ENCODE results near the gene PTGR1.
"Not testable (repeated sequence)": the region's sequence is repeated elsewhere in the genome, so short reads cannot be mapped to it uniquely, and the experiment has no call there.

DNA sequence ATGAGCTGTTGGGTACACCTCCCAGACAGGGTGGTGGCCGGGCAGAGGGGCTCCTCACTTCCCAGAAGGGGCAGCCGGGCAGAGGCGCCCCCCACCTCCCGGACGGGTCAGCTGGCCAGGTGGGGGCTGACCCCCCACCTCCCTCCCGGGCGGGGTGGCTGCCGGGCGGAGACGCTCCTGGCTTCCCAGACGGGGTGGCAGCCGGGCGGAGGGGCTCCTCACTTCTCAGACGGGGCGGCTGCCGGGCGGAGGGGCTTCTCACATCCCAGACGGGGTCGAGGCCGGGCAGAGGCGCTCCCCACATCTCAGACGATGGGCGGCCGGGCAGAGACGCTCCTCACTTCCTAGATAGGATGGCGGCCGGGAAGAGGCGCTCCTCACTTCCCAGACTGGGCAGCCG lies 17.9 kb upstream of the PTGR1 start:
- TF ChIP-seq, protein P1, sequence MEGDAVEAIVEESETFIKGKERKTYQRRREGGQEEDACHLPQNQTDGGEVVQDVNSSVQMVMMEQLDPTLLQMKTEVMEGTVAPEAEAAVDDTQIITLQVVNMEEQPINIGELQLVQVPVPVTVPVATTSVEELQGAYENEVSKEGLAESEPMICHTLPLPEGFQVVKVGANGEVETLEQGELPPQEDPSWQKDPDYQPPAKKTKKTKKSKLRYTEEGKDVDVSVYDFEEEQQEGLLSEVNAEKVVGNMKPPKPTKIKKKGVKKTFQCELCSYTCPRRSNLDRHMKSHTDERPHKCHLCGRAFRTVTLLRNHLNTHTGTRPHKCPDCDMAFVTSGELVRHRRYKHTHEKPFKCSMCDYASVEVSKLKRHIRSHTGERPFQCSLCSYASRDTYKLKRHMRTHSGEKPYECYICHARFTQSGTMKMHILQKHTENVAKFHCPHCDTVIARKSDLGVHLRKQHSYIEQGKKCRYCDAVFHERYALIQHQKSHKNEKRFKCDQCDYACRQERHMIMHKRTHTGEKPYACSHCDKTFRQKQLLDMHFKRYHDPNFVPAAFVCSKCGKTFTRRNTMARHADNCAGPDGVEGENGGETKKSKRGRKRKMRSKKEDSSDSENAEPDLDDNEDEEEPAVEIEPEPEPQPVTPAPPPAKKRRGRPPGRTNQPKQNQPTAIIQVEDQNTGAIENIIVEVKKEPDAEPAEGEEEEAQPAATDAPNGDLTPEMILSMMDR (IDR thresholded peaks at IDR 0.05) = not testable (repeated sequence)
- not testable (repeated sequence) for TF ChIP-seq POLR2AphosphoS5 (IDR thresholded peaks at IDR 0.05; ENCODE audit: low read depth, low read length); FOXM1 (IDR thresholded peaks at IDR 0.05; ENCODE audit: low read depth); RFX5 (IDR thresholded peaks at IDR 0.05; ENCODE audit: low read length); CHD2 (IDR thresholded peaks at IDR 0.05; ENCODE audit: low read length, partially characterized antibody); FOXJ3 (CRISPR knock-in tag; IDR thresholded peaks at IDR 0.05)
- TF ChIP-seq, protein P2, sequence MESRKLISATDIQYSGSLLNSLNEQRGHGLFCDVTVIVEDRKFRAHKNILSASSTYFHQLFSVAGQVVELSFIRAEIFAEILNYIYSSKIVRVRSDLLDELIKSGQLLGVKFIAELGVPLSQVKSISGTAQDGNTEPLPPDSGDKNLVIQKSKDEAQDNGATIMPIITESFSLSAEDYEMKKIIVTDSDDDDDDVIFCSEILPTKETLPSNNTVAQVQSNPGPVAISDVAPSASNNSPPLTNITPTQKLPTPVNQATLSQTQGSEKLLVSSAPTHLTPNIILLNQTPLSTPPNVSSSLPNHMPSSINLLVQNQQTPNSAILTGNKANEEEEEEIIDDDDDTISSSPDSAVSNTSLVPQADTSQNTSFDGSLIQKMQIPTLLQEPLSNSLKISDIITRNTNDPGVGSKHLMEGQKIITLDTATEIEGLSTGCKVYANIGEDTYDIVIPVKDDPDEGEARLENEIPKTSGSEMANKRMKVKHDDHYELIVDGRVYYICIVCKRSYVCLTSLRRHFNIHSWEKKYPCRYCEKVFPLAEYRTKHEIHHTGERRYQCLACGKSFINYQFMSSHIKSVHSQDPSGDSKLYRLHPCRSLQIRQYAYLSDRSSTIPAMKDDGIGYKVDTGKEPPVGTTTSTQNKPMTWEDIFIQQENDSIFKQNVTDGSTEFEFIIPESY (IDR thresholded peaks at IDR 0.05; ENCODE audit: borderline replicate concordance, low read depth) = not testable (repeated sequence)

Data from SK-N-SH (cell line).